GM18517 (cell line): Measurements from ENCODE around the gene BDP1.
"Not testable (repeated sequence)": the region's sequence is repeated elsewhere in the genome, so short reads cannot be mapped to it uniquely, and the experiment has no call there.

Experiments used
- ATAC-seq: cut with Tn5 transposase; IDR thresholded peaks from one replicate; pipeline ENCODE4 v1.9.1; 2021; ENCODE audit warnings: mild to moderate bottlenecking, moderate library complexity; ENCODE audit not compliant: unreplicated experiment

BDP1 gene

DNA sequence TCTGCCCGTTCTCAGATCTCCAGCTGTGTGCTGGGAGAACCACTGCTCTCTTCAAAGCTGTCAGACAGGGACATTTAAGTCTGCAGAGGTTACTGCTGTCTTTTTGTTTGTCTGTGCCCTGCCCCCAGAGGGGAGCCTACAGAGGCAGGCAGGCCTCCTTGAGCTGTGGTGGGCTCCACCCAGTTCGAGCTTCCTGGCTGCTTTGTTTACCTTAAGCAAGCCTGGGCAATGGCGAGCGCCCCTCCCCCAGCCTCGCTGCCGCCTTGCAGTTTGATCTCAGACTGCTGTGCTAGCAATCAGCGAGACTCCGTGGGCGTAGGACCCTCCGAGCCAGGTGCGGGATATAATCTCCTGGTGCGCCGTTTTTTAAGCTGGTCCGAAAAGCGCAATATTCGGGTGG is 154.5 kb downstream of the BDP1 start:
- ATAC-seq = not testable (repeated sequence)

DNA sequence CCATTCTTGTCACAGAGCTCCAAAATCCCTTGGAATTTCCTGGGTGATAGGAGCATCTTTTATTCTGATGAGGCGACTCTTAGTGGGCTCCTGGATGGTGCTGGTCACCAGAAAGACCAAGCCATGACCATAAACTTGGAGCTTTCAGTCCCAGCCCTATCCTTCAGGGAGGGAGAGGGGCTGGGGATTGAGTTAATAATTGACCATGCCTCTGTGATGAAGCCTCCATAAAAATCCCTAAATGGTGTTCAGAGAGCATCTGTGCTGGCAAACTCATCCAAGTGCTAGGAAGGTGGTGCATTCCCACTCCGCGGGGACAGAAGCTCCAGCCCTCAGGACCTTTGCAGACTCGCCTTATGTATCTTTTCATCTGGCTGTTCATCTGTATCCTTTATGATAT is 160.4 kb downstream of the BDP1 start:
- ATAC-seq = no peak
